ENCODE data around the gene KCNK16.

- TF ChIP-seq CTCF (IDR thresholded peaks at IDR 0.05) = no peak
- no peak for TF ChIP-seq POLR2A (IDR thresholded peaks at IDR 0.05)
Observed at GRCh38 chr6:39310542-39310941, 12.0 kb downstream of the KCNK16 start.

All from testis (tissue), 2 donors.